CD8-positive, alpha-beta memory T cell (primary cell): ENCODE results near the gene PLCB2. TPM values are rescaled to one million over a fixed set of nuclear protein-coding genes. Genes with fewer than 3 reads are reported as not detected.

Source experiments
- CTCF ChIA-PET: fragments of 350-600 bp; sonication (Branson Sonifier 250); formaldehyde crosslinking; loops from one replicate; lab custom pipeline; 2021; ENCODE audit warnings: antibody characterized with exemption; lab: Charles Lee
- POLR2A ChIA-PET: fragments of 350-600 bp; sonication (Branson Sonifier 250); formaldehyde crosslinking; loops from one replicate; lab custom pipeline; 2021; ENCODE audit warnings: antibody characterized with exemption; lab: Charles Lee
- DNase-seq, 5 donors: peaks; one replicate each; pipeline versions ENCODE4 v3.0.0 to v3.0.0-alpha.2; 2020 to 2022; ENCODE audit warnings: mixed read lengths in 1 of 5
- H3K27ac ChIP-seq: one replicate; pipeline ENCODE4 v1.7.0; 2013; ENCODE audit warnings: low read depth, mild to moderate bottlenecking, low read length, moderate library complexity
- H3K27me3 ChIP-seq: 2 replicates; pipeline ENCODE4 v1.7.0; 2013; ENCODE audit warnings: low read length, mild to moderate bottlenecking; ENCODE audit not compliant: insufficient read depth, poor library complexity, severe bottlenecking
- H3K36me3 ChIP-seq: 2 replicates; pipeline ENCODE4 v1.7.0; 2013; ENCODE audit warnings: mild to moderate bottlenecking, low read length, moderate library complexity; ENCODE audit not compliant: insufficient read depth
- H3K4me1 ChIP-seq: 2 replicates; pipeline ENCODE4 v1.7.0; 2013; ENCODE audit warnings: mild to moderate bottlenecking, low read length, moderate library complexity; ENCODE audit not compliant: insufficient read depth
- H3K4me3 ChIP-seq: 2 replicates; pipeline ENCODE4 v1.7.0; 2013; ENCODE audit warnings: mild to moderate bottlenecking, low read length
- H3K9me3 ChIP-seq: 2 replicates; pipeline ENCODE4 v1.7.0; 2013; ENCODE audit warnings: mild to moderate bottlenecking, low read length
- H3K27ac Mint-ChIP-seq, 8 donors: one replicate each; pipeline ENCODE4 v1.8.0; 2020 to 2021; ENCODE audit warnings: mixed read lengths in 8 of 8, mild to moderate bottlenecking in 6 of 8, inconsistent platforms in 3 of 8, moderate library complexity in 3 of 8
- H3K27me3 Mint-ChIP-seq, 2 donors: one replicate each; pipeline ENCODE4 v1.8.0; 2020 to 2021; ENCODE audit warnings: mixed read lengths in 2 of 2, mild to moderate bottlenecking in 1 of 2, moderate library complexity in 1 of 2
- H3K36me3 Mint-ChIP-seq, 3 donors: one replicate each; pipeline ENCODE4 v1.8.0; 2020 to 2021; ENCODE audit warnings: mixed read lengths in 3 of 3, inconsistent platforms in 1 of 3, mild to moderate bottlenecking in 1 of 3
- H3K4me1 Mint-ChIP-seq, 3 donors: one replicate each; pipeline ENCODE4 v1.8.0; 2020 to 2021; ENCODE audit warnings: mixed read lengths in 3 of 3, inconsistent platforms in 1 of 3, mild to moderate bottlenecking in 1 of 3
- H3K4me3 Mint-ChIP-seq, 7 donors: one replicate each; pipeline ENCODE4 v1.8.0; 2020 to 2021; ENCODE audit warnings: mixed read lengths in 7 of 7, mild to moderate bottlenecking in 6 of 7, moderate library complexity in 4 of 7, inconsistent platforms in 2 of 7
- H3K9me3 Mint-ChIP-seq, 5 donors: one replicate each; pipeline ENCODE4 v1.8.0; 2020 to 2022; ENCODE audit warnings: mixed read lengths in 5 of 5, mild to moderate bottlenecking in 3 of 5, moderate library complexity in 2 of 5, inconsistent platforms in 1 of 5
- polyA plus RNA-seq: library from polyadenylated mRNA; unstranded; fragments of 300-500 nt; fragmentation: Illumina TruSeq; gene quantifications from one replicate; pipeline ENCODE4 v1.2.3, GENCODE V29; 2021
- total RNA-seq, 2 experiments: library from RNA; stranded (reverse); gene quantifications; one replicate each; pipeline ENCODE4 v1.2.3, GENCODE V29; 2021

PLCB2 gene
- total and polyA plus RNA-seq, 3 experiments from 2014 or later: 34.8 to 57.7 (median 57.3) TPM

GRCh38 chr15:40322531-40323238, 14.9 kb upstream of the PLCB2 start:
- Histone ChIP-seq H3K4me3 (peak overlapping the region; percentile 40), H3K36me3 (no peaks in the 10 kb centered on the region), H3K27ac (no peak overlapping the region), H3K27me3 (no peaks in the 10 kb centered on the region), H3K9me3 (no peaks in the 10 kb centered on the region), H3K4me1 (peaks cover 23% of the 10 kb centered on the region)
- peak in 1 of 5 donors; percentile 8 for DNase-seq
- Mint-ChIP-seq H3K27ac (peak overlapping the region in 7 of 8 donors; percentile 14 to 96 (median 64)), H3K36me3 (no peaks in the 10 kb centered on the region), H3K4me1 (peaks cover 22 to 42% (median 29%) of the 10 kb centered on the region in 3 donors), H3K9me3 (no peaks in the 10 kb centered on the region), H3K27me3 (peaks cover 0 to 3% of the 10 kb centered on the region in 2 donors), H3K4me3 (peak overlapping the region; percentile 64 to 87 (median 80))
- ChIA-PET CTCF (interaction anchor here (0.7 to 7.7 kb wide), 24 partner anchors 9 to 218 kb away, joined by 3 to 121 read pairs (median 5); partner anchors contain the start of genes ANKRD63, CCDC9B and PLCB2), POLR2A (interaction anchor here (0.6 to 2.3 kb wide), 9 partner anchors 9 to 215 kb away, joined by 3 to 20 read pairs (median 3); partner anchors contain the start of genes ANKRD63, BMF and PLCB2)

GRCh38 chr15:40320931-40321371, 13.2 kb upstream of the PLCB2 start:
- Mint-ChIP-seq H3K9me3 (no peaks in the 10 kb centered on the region), H3K4me3 (peak overlapping the region in 4 of 7 donors; percentile 11 to 78 (median 22)), H3K27me3 (peaks cover 0 to 3% of the 10 kb centered on the region in 2 donors), H3K27ac (peak overlapping the region in 6 of 8 donors; percentile 1 to 86 (median 58)), H3K4me1 (peaks cover 22 to 34% (median 26%) of the 10 kb centered on the region in 3 donors), H3K36me3 (no peaks in the 10 kb centered on the region)
- CTCF ChIA-PET: interaction anchor here (0.9 to 7.7 kb wide), 16 partner anchors 11 to 101 kb away, joined by 3 to 121 read pairs (median 6); partner anchors contain the start of genes ANKRD63, CCDC9B, DISP2 and IVD
- Histone ChIP-seq H3K4me1 (peaks cover 23% of the 10 kb centered on the region), H3K27me3 (no peaks in the 10 kb centered on the region), H3K4me3 (no peak overlapping the region), H3K9me3 (no peaks in the 10 kb centered on the region), H3K36me3 (no peaks in the 10 kb centered on the region), H3K27ac (no peak overlapping the region)
- peak in 4 of 5 donors; percentile 37 to 70 (median 67) for DNase-seq
- POLR2A ChIA-PET: interaction anchor here (1.1 kb wide), 1 partner anchor 17 kb away, joined by 8 read pairs; no protein-coding TSS in a partner anchor

GRCh38 chr15:40320409-40320808, 12.7 kb upstream of the PLCB2 start:
- H3K9me3 Mint-ChIP-seq: no peaks in the 10 kb centered on the region
- no peaks in the 10 kb centered on the region for H3K27me3 ChIP-seq
- H3K27me3 Mint-ChIP-seq: peaks cover 0 to 3% of the 10 kb centered on the region in 2 donors
- no peak overlapping the region for H3K27ac Mint-ChIP-seq
- no peaks in the 10 kb centered on the region for H3K36me3 Mint-ChIP-seq
- ChIA-PET POLR2A (interaction anchor here (1.0 kb wide), 1 partner anchor 13 kb away, joined by 3 read pairs; the partner anchor contains the start of gene PLCB2), CTCF (interaction anchor here (1.0 to 7.7 kb wide), 13 partner anchors 8 to 102 kb away, joined by 3 to 121 read pairs (median 6); partner anchors contain the start of genes ANKRD63, CCDC9B, IVD and PLCB2)
- H3K4me3 ChIP-seq: no peak overlapping the region
- H3K4me3 Mint-ChIP-seq: peak overlapping the region in 1 of 7 donors; percentile 72
- H3K4me1 Mint-ChIP-seq: peaks cover 19 to 35% (median 23%) of the 10 kb centered on the region in 3 donors
- H3K27ac ChIP-seq: no peak overlapping the region
- no peaks in the 10 kb centered on the region for H3K36me3 ChIP-seq
- H3K9me3 ChIP-seq: no peaks in the 10 kb centered on the region
- peaks cover 21% of the 10 kb centered on the region for H3K4me1 ChIP-seq
- DNase-seq: no peak

- no peak overlapping the region for H3K27ac Mint-ChIP-seq
- POLR2A ChIA-PET: no interaction called here
- H3K4me3 Mint-ChIP-seq: no peak overlapping the region
- no peaks in the 10 kb centered on the region for H3K9me3 Mint-ChIP-seq
- peaks cover 29% of the 10 kb centered on the region for H3K4me1 ChIP-seq
- CTCF ChIA-PET: interaction anchor here (1.0 to 12.0 kb wide), 4 partner anchors 8 to 107 kb away, joined by 4 to 189 read pairs (median 62); partner anchors contain the start of genes CCDC9B and PLCB2
- no peak overlapping the region for H3K27ac ChIP-seq
- no peaks in the 10 kb centered on the region for H3K36me3 Mint-ChIP-seq
- H3K4me3 ChIP-seq: no peak overlapping the region
- no peak for DNase-seq
- no peaks in the 10 kb centered on the region for H3K36me3 ChIP-seq
- peaks cover 0 to 3% of the 10 kb centered on the region in 2 donors for H3K27me3 Mint-ChIP-seq
- H3K4me1 Mint-ChIP-seq: peaks cover 24 to 43% (median 27%) of the 10 kb centered on the region in 3 donors
- H3K27me3 ChIP-seq: no peaks in the 10 kb centered on the region
- no peaks in the 10 kb centered on the region for H3K9me3 ChIP-seq
Measured at GRCh38 chr15:40317580-40317979, 9.8 kb upstream of the PLCB2 start.

DNA sequence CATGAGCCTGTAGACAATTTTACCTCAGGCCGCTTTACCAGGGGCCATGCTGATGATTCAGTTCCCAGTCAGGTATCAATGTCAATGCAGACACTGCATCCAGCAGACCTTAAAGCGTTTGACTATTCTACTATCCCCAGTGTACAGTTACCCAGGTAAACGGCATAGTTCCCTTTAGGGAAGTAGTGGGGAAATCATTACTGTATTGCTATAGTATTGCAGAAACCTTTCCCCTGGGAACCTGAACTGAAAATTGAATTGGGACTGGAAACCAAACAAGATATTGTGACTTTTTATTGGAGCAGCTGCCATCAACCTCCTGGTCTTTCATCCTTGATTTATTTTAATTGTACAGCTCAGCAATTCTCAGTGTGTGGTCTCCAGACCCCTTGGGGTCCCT, 9.2 kb upstream of the PLCB2 start:
- ChIA-PET POLR2A (interaction anchor here (0.5 to 1.5 kb wide), 2 partner anchors 10 to 119 kb away, joined by 5 to 6 read pairs; no protein-coding TSS in a partner anchor), CTCF (interaction anchor here (7.7 to 12.0 kb wide), 3 partner anchors 7 to 42 kb away, joined by 121 to 258 read pairs (median 189); partner anchors contain the start of genes CCDC9B and PLCB2)
- Histone ChIP-seq H3K9me3 (no peaks in the 10 kb centered on the region), H3K27ac (no peak overlapping the region), H3K27me3 (no peaks in the 10 kb centered on the region), H3K36me3 (no peaks in the 10 kb centered on the region), H3K4me3 (no peak overlapping the region), H3K4me1 (peaks cover 29% of the 10 kb centered on the region)
- DNase-seq: no peak
- H3K9me3 Mint-ChIP-seq: no peaks in the 10 kb centered on the region
- H3K27ac Mint-ChIP-seq: peak overlapping the region in 1 of 8 donors; percentile 58
- H3K36me3 Mint-ChIP-seq: no peaks in the 10 kb centered on the region
- peaks cover 0 to 3% of the 10 kb centered on the region in 2 donors for H3K27me3 Mint-ChIP-seq
- H3K4me3 Mint-ChIP-seq: peak overlapping the region in 1 of 7 donors; percentile 43
- H3K4me1 Mint-ChIP-seq: peaks cover 20 to 41% (median 30%) of the 10 kb centered on the region in 3 donors

DNA sequence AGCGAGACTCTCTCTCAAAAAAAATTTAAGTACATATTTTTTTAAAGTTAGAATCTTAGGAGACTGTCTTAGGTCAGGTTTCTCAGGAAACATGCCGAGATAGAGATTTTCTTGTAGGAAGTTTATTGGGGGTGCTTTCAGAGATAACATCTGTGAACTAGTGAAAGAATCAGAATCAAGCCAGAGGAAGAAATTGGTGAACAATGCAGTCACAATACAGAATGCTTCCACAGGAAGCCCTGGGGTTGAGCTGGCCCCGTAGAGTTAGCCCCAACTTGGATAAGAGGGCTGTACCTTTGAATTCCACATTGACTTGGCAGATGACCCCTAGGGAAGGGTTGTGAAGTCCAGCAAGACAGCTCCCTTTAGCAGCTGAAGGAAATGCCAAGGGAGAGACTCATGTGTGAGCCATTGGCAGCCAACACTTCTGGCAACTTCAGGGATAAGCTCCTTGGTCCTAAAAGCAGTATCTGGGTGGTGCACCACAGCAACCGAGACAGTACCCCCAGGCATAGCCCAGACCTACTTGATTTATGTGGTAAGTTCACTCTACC, 7.1 kb upstream of the PLCB2 start:
- Mint-ChIP-seq H3K27ac (peak overlapping the region in 5 of 8 donors; percentile 50 to 92 (median 51)), H3K27me3 (peaks cover 0 to 3% of the 10 kb centered on the region in 2 donors), H3K36me3 (no peaks in the 10 kb centered on the region), H3K9me3 (no peaks in the 10 kb centered on the region), H3K4me3 (no peak overlapping the region), H3K4me1 (peaks cover 22 to 38% (median 27%) of the 10 kb centered on the region in 3 donors)
- Histone ChIP-seq H3K4me1 (peaks cover 32% of the 10 kb centered on the region), H3K27ac (no peak overlapping the region), H3K27me3 (no peaks in the 10 kb centered on the region), H3K4me3 (no peak overlapping the region), H3K36me3 (no peaks in the 10 kb centered on the region), H3K9me3 (no peaks in the 10 kb centered on the region)
- ChIA-PET CTCF (interaction anchor here (0.9 to 12.0 kb wide), 4 partner anchors 10 to 40 kb away, joined by 3 to 258 read pairs (median 96); partner anchors contain the start of genes ANKRD63 and CCDC9B), POLR2A (no interaction called here)
- no peak for DNase-seq

- peaks cover 42% of the 10 kb centered on the region for H3K4me1 ChIP-seq
- Mint-ChIP-seq H3K27ac (peak overlapping the region; percentile 82 to 95 (median 90)), H3K36me3 (no peaks in the 10 kb centered on the region), H3K4me3 (peak overlapping the region; percentile 55 to 86 (median 78)), H3K27me3 (no peaks in the 10 kb centered on the region), H3K4me1 (peaks cover 32 to 48% (median 35%) of the 10 kb centered on the region in 3 donors), H3K9me3 (no peaks in the 10 kb centered on the region)
- no peak overlapping the region for H3K4me3 ChIP-seq
- H3K9me3 ChIP-seq: no peaks in the 10 kb centered on the region
- H3K27ac ChIP-seq: no peak overlapping the region
- H3K36me3 ChIP-seq: no peaks in the 10 kb centered on the region
- peak; percentile 44 to 83 (median 54) for DNase-seq
- ChIA-PET CTCF (interaction anchor here (0.9 to 12.0 kb wide), 8 partner anchors 9 to 92 kb away, joined by 3 to 258 read pairs (median 4); partner anchors contain the start of genes ANKRD63, CCDC9B, INAFM2 and IVD), POLR2A (interaction anchor here (0.7 to 1.3 kb wide), 3 partner anchors 9 to 39 kb away, joined by 3 to 7 read pairs (median 3); partner anchors contain the start of gene INAFM2)
- H3K27me3 ChIP-seq: no peaks in the 10 kb centered on the region
Measured at GRCh38 chr15:40313531-40314398, 6.0 kb upstream of the PLCB2 start.
